GM19395 (cell line): ENCODE data around the gene SPN.
"Not testable (repeated sequence)": the region's sequence is repeated elsewhere in the genome, so short reads cannot be mapped to it uniquely, and the experiment has no call there.

ENCODE experiments used
- ATAC-seq: cut with Tn5 transposase; IDR thresholded peaks from one replicate; pipeline ENCODE4 v1.9.1; 2021; ENCODE audit warnings: mild to moderate bottlenecking, moderate library complexity; ENCODE audit not compliant: unreplicated experiment

Gene SPN

GRCh38 chr16:29699324-29700219 is 36.5 kb downstream of the SPN start:
- ATAC-seq = no peak

GRCh38 chr16:29700253-29700987 is 37.4 kb downstream of the SPN start:
- ATAC-seq = no peak

GRCh38 chr16:29701214-29701555 is 38.1 kb downstream of the SPN start:
- ATAC-seq = no peak

- no peak for ATAC-seq
These were observed 39.2 kb downstream of the SPN start for GRCh38 chr16:29702269-29702668.

GRCh38 chr16:29705030-29705429 is 42.0 kb downstream of the SPN start:
- no peak for ATAC-seq

- ATAC-seq = not testable (repeated sequence)
These were observed 44.1 kb downstream of the SPN start for GRCh38 chr16:29707160-29707559.

GRCh38 chr16:29708917-29709600 is 46.0 kb downstream of the SPN start:
- ATAC-seq = no peak

- ATAC-seq = not testable (repeated sequence)
These were observed 46.6 kb downstream of the SPN start for GRCh38 chr16:29709657-29710056.

- no peak for ATAC-seq
These were observed 47.5 kb downstream of the SPN start for GRCh38 chr16:29710227-29711219.

GRCh38 chr16:29712809-29713208 is 49.8 kb downstream of the SPN start:
- ATAC-seq = no peak

GRCh38 chr16:29714396-29714795 is 51.3 kb downstream of the SPN start:
- ATAC-seq = no peak

- ATAC-seq = no peak
These were observed 51.9 kb downstream of the SPN start for GRCh38 chr16:29714972-29715371.

- ATAC-seq = no peak
These were observed 54.1 kb downstream of the SPN start for GRCh38 chr16:29717113-29717512.

- ATAC-seq = no peak
These were observed 56.0 kb downstream of the SPN start for GRCh38 chr16:29719063-29719462.
